GM12878 (cell line): ENCODE measurements around the gene HDAC9.

ENCODE experiments used
- EGR1 ChIP-seq, 2 experiments: IDR thresholded peaks; 1 replicate in 1 of 2; 2 replicates in 1 of 2; pipeline ENCODE4 v1.6.1; 2011 to 2012; ENCODE audit warnings: low read depth in 2 of 2, low read length in 2 of 2, borderline replicate concordance in 1 of 2, mild to moderate bottlenecking in 1 of 2, moderate library complexity in 1 of 2
- ELK1 ChIP-seq: IDR thresholded peaks from 2 replicates; pipeline ENCODE4 v1.6.1; 2012; ENCODE audit warnings: low read depth, low read length, improper control_type of control experiment
- EP300 ChIP-seq, 2 experiments: fragments of 150-350 bp in 1 of 2; IDR thresholded peaks; 2 replicates each; pipeline ENCODE4 v1.6.1; 2011 to 2012; ENCODE audit warnings: low read depth in 2 of 2, low read length in 2 of 2, borderline replicate concordance in 1 of 2, improper control_type of control experiment in 1 of 2, inconsistent platforms in 1 of 2; ENCODE audit not compliant: control insufficient read depth in 1 of 2
- NFYB ChIP-seq: IDR thresholded peaks from 2 replicates; pipeline ENCODE4 v1.6.1; 2011; ENCODE audit warnings: low read depth, mild to moderate bottlenecking, low read length, improper control_type of control experiment, moderate library complexity; ENCODE audit not compliant: insufficient read depth
- TF ChIP-seq, protein P1 (sequence below): IDR thresholded peaks from 2 replicates; pipeline ENCODE4 v1.6.1; 2012; ENCODE audit warnings: low read depth, low read length, improper control_type of control experiment

- no peak for TF ChIP-seq EP300 (IDR thresholded peaks at IDR 0.05; ENCODE audit: borderline replicate concordance in 1 of 2, control insufficient read depth in 1 of 2, low read depth in 2 of 2, low read length in 2 of 2)
- TF ChIP-seq ELK1, result no peak
- no peak for TF ChIP-seq NFYB
- TF ChIP-seq, protein P1, sequence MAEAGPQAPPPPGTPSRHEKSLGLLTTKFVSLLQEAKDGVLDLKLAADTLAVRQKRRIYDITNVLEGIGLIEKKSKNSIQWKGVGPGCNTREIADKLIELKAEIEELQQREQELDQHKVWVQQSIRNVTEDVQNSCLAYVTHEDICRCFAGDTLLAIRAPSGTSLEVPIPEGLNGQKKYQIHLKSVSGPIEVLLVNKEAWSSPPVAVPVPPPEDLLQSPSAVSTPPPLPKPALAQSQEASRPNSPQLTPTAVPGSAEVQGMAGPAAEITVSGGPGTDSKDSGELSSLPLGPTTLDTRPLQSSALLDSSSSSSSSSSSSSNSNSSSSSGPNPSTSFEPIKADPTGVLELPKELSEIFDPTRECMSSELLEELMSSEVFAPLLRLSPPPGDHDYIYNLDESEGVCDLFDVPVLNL, result no peak
- no peak for TF ChIP-seq EGR1 (IDR thresholded peaks at IDR 0.05; ENCODE audit: borderline replicate concordance in 1 of 2, low read depth in 2 of 2, low read length in 2 of 2)
Observed at GRCh38 chr7:18498341-18498740, 2.8 kb downstream of the HDAC9 start.
